Smooth muscle cell (in vitro differentiated cells): ENCODE results near the gene ALKBH8. TPM values are rescaled to one million over a fixed set of nuclear protein-coding genes. Genes with fewer than 3 reads are reported as not detected.
"Not testable (repeated sequence)": the region's sequence is repeated elsewhere in the genome, so short reads cannot be mapped to it uniquely, and the experiment has no call there.

Source experiments
- DNase-seq: peaks from one replicate; lab custom pipeline; 2025; ENCODE audit not compliant: unreplicated experiment; lab: John Stamatoyannopoulos, UW
- H2AFZ ChIP-seq: fragments of 200-600 bp; sonication (generic); 2 replicates; pipeline ENCODE4 v1.6.0; 2016; ENCODE audit warnings: antibody characterized with exemption, low read depth, mild to moderate bottlenecking
- H3F3A ChIP-seq: fragments of 200-600 bp; sonication (generic); 2 replicates; pipeline ENCODE4 v1.6.0; 2017; ENCODE audit warnings: antibody characterized with exemption, low read depth
- H3K27ac ChIP-seq: fragments of 200-600 bp; sonication (generic); 2 replicates; pipeline ENCODE4 v1.5.1; 2016; ENCODE audit warnings: low read depth, mild to moderate bottlenecking
- H3K27me3 ChIP-seq: fragments of 200-600 bp; sonication (generic); 2 replicates; pipeline ENCODE4 v1.6.1; 2016; ENCODE audit warnings: low read depth, mild to moderate bottlenecking
- H3K36me3 ChIP-seq: fragments of 200-600 bp; sonication (generic); 2 replicates; pipeline ENCODE4 v1.5.1; 2016; ENCODE audit warnings: low read depth
- H3K4me1 ChIP-seq: fragments of 200-600 bp; sonication (generic); 2 replicates; pipeline ENCODE4 v1.5.1; 2016; ENCODE audit warnings: low read depth
- H3K4me2 ChIP-seq: fragments of 200-600 bp; sonication (generic); 2 replicates; pipeline ENCODE4 v1.6.0; 2016; ENCODE audit warnings: mild to moderate bottlenecking
- H3K4me3 ChIP-seq: fragments of 200-600 bp; sonication (generic); 2 replicates; pipeline ENCODE4 v1.5.1; 2016; ENCODE audit warnings: mild to moderate bottlenecking
- H3K79me2 ChIP-seq: fragments of 200-600 bp; sonication (generic); 2 replicates; pipeline ENCODE4 v1.6.0; 2016; ENCODE audit warnings: low read depth, mild to moderate bottlenecking
- H3K9ac ChIP-seq: fragments of 200-600 bp; sonication (generic); 2 replicates; pipeline ENCODE4 v1.6.0; 2016; ENCODE audit warnings: low read depth
- H3K9me3 ChIP-seq: fragments of 200-600 bp; sonication (generic); replicated peaks from 2 replicates; pipeline ENCODE4 v1.5.1; 2016; ENCODE audit warnings: low read depth
- H4K20me1 ChIP-seq: fragments of 200-600 bp; sonication (generic); 2 replicates; pipeline ENCODE4 v1.6.0; 2016; ENCODE audit warnings: low read depth
- CTCF ChIP-seq: fragments of 200-600 bp; sonication (generic); IDR thresholded peaks from 2 replicates; pipeline ENCODE4 v1.5.1; 2017; ENCODE audit warnings: borderline replicate concordance, mild to moderate bottlenecking, antibody characterized with exemption; ENCODE audit not compliant: insufficient read depth, poor library complexity, severe bottlenecking
- whole genome bisulfite sequencing: methylation state at CpG from one replicate; pipeline ENCODE4 v1.1.7; 2016; ENCODE audit warnings: low lambda C conversion rate; 5-methylcytosine and 5-hydroxymethylcytosine counted together
- polyA plus RNA-seq: library from polyadenylated mRNA; unstranded; fragments of >200 nt; fragmentation: Nextera tagmentation; extraction: Ambion mirVana; gene quantifications from 2 replicates; pipeline ENCODE4 v1.2.1, GENCODE V29; 2016
- total RNA-seq: library from RNA; depleted of rRNA; stranded (reverse); fragments of >200 nt; gene quantifications from 2 replicates; pipeline ENCODE4 v1.2.3, GENCODE V29; 2014

Gene ALKBH8
- total and polyA plus RNA-seq, 2 experiments from 2014 or later, result 3.8 to 8.4 TPM

- H3K79me2 ChIP-seq, result no peaks in the 10 kb centered on the region
- no peak overlapping the region for H3K4me3 ChIP-seq
- no peak for TF ChIP-seq CTCF
- no peak for DNase-seq
- H3K4me2 ChIP-seq, result no peak overlapping the region
- H3K4me1 ChIP-seq, result no peaks in the 10 kb centered on the region
- H3F3A ChIP-seq, result no peaks in the 10 kb centered on the region
- no peaks in the 10 kb centered on the region for H4K20me1 ChIP-seq
- H3K9me3 ChIP-seq, result no peaks in the 10 kb centered on the region
- no peaks in the 10 kb centered on the region for H3K27me3 ChIP-seq
- WGBS, result 62% methylated on average over 6 of the region's 6 CpGs
- H2AFZ ChIP-seq, result no peak overlapping the region
- H3K36me3 ChIP-seq, result no peaks in the 10 kb centered on the region
- no peak overlapping the region for H3K27ac ChIP-seq
- no peak overlapping the region for H3K9ac ChIP-seq
Observed at GRCh38 chr11:107577346-107577711, 11.8 kb upstream of the ALKBH8 start.

- WGBS, result 25% methylated on average over 2 of the region's 2 CpGs
- not testable (repeated sequence) for DNase-seq
Observed at GRCh38 chr11:107576497-107577345, 11.2 kb upstream of the ALKBH8 start.

GRCh38 chr11:107573438-107573837 is 7.9 kb upstream of the ALKBH8 start:
- H3F3A ChIP-seq, result no peaks in the 10 kb centered on the region
- H3K79me2 ChIP-seq, result no peaks in the 10 kb centered on the region
- DNase-seq, result no peak
- H3K4me1 ChIP-seq, result no peaks in the 10 kb centered on the region
- H3K27ac ChIP-seq, result no peak overlapping the region
- TF ChIP-seq CTCF, result no peak
- H3K9ac ChIP-seq, result no peak overlapping the region
- 79% methylated on average over 1 of the region's 1 CpG for WGBS
- no peaks in the 10 kb centered on the region for H3K27me3 ChIP-seq
- H3K4me2 ChIP-seq, result no peak overlapping the region
- H4K20me1 ChIP-seq, result no peaks in the 10 kb centered on the region
- no peaks in the 10 kb centered on the region for H3K9me3 ChIP-seq
- no peak overlapping the region for H2AFZ ChIP-seq
- no peak overlapping the region for H3K4me3 ChIP-seq
- H3K36me3 ChIP-seq, result no peaks in the 10 kb centered on the region

More at GRCh38 chr11:107576497-107577345, 11.2 kb upstream of the ALKBH8 start:
- not testable (repeated sequence) for H3K27ac ChIP-seq, H3F3A ChIP-seq, H3K27me3 ChIP-seq, H3K4me1 ChIP-seq, H3K9me3 ChIP-seq, H3K36me3 ChIP-seq, H2AFZ ChIP-seq, H3K79me2 ChIP-seq, H3K4me3 ChIP-seq, H3K9ac ChIP-seq, H4K20me1 ChIP-seq, H3K4me2 ChIP-seq
- TF ChIP-seq CTCF, result peak; percentile 79

- Histone ChIP-seq H3K79me2 (no peaks in the 10 kb centered on the region), H3K4me3 (no peak overlapping the region), H2AFZ (no peak overlapping the region), H3K27ac (no peak overlapping the region), H3K9ac (no peak overlapping the region), H4K20me1 (no peaks in the 10 kb centered on the region), H3K4me1 (no peaks in the 10 kb centered on the region), H3K27me3 (no peaks in the 10 kb centered on the region), H3F3A (no peaks in the 10 kb centered on the region), H3K4me2 (no peak overlapping the region), H3K9me3 (no peaks in the 10 kb centered on the region), H3K36me3 (no peaks in the 10 kb centered on the region)
- TF ChIP-seq CTCF, result no peak
- no peak for DNase-seq
- WGBS, result 92% methylated on average over 12 of the region's 12 CpGs
Observed at GRCh38 chr11:107570015-107570414, 4.5 kb upstream of the ALKBH8 start.
